ENCODE measurements around the gene ADAM10. TPM values are rescaled to one million over a fixed set of nuclear protein-coding genes. Genes with fewer than 3 reads are reported as not detected.
A peak's percentile ranks its signal among the peaks of the same experiment; 100 is the strongest.

ADAM10 gene
- total RNA-seq, 6 donors from 2014 or later = 64.5 to 139 (median 93.5) TPM

DNA sequence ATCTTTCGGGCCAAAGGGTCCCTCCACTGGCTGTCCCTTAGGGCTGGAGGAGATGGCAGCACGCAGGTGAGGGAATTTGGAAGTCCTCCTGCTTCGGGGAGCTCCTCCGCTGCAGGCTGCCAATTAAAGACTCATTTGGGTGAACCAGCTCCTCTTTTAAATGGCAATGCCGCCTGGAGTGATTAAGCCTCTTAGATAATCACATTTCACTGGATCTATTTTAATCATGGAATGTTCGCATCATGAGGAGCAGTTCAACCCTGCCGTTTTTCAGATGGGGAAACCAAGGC, 199.8 kb downstream of the ADAM10 start:
- ATAC-seq (ENCODE audit: low FRiP score in 2 of 2) = no peak
- H3K27me3 ChIP-seq = no peaks in the 10 kb centered on the region
- H3K9me3 ChIP-seq = no peaks in the 10 kb centered on the region
- TF ChIP-seq, protein P1, sequence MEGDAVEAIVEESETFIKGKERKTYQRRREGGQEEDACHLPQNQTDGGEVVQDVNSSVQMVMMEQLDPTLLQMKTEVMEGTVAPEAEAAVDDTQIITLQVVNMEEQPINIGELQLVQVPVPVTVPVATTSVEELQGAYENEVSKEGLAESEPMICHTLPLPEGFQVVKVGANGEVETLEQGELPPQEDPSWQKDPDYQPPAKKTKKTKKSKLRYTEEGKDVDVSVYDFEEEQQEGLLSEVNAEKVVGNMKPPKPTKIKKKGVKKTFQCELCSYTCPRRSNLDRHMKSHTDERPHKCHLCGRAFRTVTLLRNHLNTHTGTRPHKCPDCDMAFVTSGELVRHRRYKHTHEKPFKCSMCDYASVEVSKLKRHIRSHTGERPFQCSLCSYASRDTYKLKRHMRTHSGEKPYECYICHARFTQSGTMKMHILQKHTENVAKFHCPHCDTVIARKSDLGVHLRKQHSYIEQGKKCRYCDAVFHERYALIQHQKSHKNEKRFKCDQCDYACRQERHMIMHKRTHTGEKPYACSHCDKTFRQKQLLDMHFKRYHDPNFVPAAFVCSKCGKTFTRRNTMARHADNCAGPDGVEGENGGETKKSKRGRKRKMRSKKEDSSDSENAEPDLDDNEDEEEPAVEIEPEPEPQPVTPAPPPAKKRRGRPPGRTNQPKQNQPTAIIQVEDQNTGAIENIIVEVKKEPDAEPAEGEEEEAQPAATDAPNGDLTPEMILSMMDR (IDR thresholded peaks at IDR 0.05) = no peak
- no peak for TF ChIP-seq POLR2AphosphoS5 (IDR thresholded peaks at IDR 0.05)
- no peak for TF ChIP-seq EP300 (IDR thresholded peaks at IDR 0.05)
- TF ChIP-seq POLR2A (IDR thresholded peaks at IDR 0.05) = no peak
- H3K4me3 ChIP-seq = no peak overlapping the region
- no peak overlapping the region for H3K27ac ChIP-seq
- peaks cover 5 to 17% (median 9%) of the 10 kb centered on the region in 4 donors for H3K4me1 ChIP-seq
- H3K36me3 ChIP-seq = no peaks in the 10 kb centered on the region
- 93% methylated on average over 3 to 7 of the region's 7 CpGs for WGBS, 2 donors
- DNase-seq = no peak

DNA sequence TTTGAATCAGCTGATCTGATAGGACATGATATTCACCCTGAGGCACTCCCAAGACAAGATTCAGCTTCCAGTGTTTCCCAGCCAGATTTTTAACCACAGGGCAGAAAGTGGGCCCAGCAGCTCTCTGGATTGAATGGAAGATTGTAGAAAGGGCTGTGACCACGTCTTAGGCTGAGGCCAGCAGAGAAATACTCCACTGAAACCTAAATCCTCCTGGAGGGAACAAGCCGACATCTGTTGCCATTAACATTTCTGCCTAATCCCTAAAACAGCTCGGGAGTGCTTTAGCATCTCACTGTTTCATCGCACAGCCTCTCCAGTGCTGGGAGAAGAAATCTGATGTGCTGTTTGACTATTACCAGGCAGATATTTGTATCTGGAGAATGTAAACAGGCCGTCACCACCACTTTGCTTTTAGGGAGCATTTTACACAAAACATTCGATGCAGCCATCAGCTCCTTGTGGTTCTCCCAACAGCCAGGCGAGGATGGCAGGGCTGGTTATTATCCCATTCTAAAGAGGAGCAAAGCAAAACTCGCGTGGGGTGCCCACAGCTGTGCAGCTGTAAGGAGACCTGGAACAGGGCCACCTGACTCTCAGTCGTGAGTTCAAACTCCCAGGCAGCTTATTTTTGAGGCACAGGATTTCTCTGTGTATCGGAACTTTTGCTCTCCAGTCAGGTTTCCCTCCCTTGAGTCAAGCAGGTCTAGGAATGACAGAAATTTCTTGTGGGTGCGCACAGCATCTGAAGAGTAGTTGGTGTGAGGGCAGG, 200.3 kb downstream of the ADAM10 start:
- H3K4me1 ChIP-seq = peaks cover 5 to 17% (median 9%) of the 10 kb centered on the region in 4 donors
- no peak overlapping the region for H3K27ac ChIP-seq
- ATAC-seq (ENCODE audit: low FRiP score in 2 of 2) (no peak), DNase-seq (no peak)
- WGBS, 2 donors = 65 to 87% methylated on average over 10 to 12 of the region's 12 CpGs
- H3K4me3 ChIP-seq = no peak overlapping the region
- TF ChIP-seq, protein P1 (IDR thresholded peaks at IDR 0.05) = no peak
- no peak for TF ChIP-seq POLR2AphosphoS5 (IDR thresholded peaks at IDR 0.05)
- no peaks in the 10 kb centered on the region for H3K36me3 ChIP-seq
- H3K9me3 ChIP-seq = no peaks in the 10 kb centered on the region
- no peaks in the 10 kb centered on the region for H3K27me3 ChIP-seq

DNA sequence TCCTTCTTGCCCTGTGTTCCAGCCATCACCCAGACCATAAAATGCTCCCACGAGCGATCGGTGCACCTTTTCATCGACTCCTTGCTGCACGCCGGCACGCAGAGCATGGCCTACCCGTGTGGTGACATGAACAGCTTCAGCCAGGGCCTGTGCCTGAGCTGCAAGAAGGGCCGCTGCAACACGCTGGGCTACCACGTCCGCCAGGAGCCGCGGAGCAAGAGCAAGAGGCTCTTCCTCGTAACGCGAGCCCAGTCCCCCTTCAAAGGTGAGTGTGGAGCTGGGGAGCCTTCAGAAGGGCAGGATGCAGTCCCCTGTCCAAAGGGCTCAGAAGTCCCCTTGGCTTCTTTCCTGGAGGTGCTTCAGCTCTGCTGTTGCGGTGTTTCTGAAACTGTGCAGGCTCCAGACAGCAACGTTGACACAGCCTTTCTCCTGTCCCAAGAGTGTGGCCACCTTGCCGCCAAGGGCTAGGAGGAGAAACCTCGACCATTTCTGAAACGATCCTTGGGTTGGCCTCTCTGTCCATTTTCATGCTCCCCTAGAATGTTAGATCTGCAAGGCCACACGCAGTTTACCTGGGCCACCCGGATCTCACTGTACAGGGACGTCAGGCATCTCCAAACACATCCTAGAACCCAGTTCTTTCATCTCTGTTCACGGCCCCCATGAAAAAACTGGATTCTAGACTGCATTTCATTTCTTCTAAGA, 201.0 kb downstream of the ADAM10 start:
- Histone ChIP-seq H3K9me3 (no peaks in the 10 kb centered on the region), H3K36me3 (no peaks in the 10 kb centered on the region), H3K27ac (no peak overlapping the region), H3K27me3 (no peaks in the 10 kb centered on the region), H3K4me1 (peaks cover 5 to 17% (median 9%) of the 10 kb centered on the region in 4 donors), H3K4me3 (no peak overlapping the region)
- 90 to 91% methylated on average over 16 to 26 of the region's 26 CpGs for WGBS, 2 donors
- DNase-seq = peak in 1 of 2 donors; percentile 74
- TF ChIP-seq, protein P1 (IDR thresholded peaks at IDR 0.05) = no peak
- TF ChIP-seq POLR2AphosphoS5 (IDR thresholded peaks at IDR 0.05) = no peak
- no peak for TF ChIP-seq EP300 (IDR thresholded peaks at IDR 0.05)
- no peak for TF ChIP-seq POLR2A (IDR thresholded peaks at IDR 0.05)
- no peak for ATAC-seq (ENCODE audit: low FRiP score in 2 of 2)

DNA sequence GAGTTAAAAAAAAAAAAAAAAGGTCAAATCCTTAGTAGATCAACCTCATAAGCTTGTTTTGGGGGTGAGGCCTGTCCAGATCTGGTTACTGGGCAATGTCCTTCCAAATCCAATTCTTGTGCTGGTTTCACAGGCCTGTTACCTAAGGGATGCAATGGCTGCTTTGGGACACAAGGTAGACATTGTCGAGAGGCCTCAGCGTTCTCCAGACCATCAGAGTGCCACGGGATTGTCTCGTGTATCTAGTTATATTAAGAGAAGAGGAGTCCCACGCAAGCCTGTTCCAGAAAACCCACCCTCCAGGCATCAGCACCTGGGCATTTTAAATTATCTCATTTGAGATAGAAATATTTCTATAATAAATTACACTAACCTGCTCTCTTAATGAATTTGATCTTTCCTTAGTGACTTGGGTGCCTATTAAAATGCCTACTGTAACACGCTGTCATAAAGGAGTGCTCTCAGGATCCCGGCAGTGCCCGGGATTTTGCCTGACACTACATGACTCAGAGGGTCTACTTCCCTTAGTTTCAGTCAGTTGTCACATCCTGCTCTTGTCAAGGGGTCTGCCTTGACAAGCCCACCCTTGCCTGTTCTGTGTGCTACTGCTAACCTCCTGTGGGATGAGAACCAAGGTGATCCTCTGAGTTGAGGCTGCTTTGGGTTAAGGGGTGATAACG, 201.7 kb downstream of the ADAM10 start:
- H3K36me3 ChIP-seq = no peaks in the 10 kb centered on the region
- ATAC-seq (ENCODE audit: low FRiP score in 2 of 2) (no peak), DNase-seq (no peak)
- no peaks in the 10 kb centered on the region for H3K9me3 ChIP-seq
- 94 to 95% methylated on average over 9 of the region's 9 CpGs for WGBS, 2 donors
- H3K27me3 ChIP-seq = no peaks in the 10 kb centered on the region
- no peak overlapping the region for H3K27ac ChIP-seq
- H3K4me3 ChIP-seq = no peak overlapping the region
- TF ChIP-seq POLR2AphosphoS5 (IDR thresholded peaks at IDR 0.05) = no peak
- TF ChIP-seq, protein P1 (IDR thresholded peaks at IDR 0.05) = no peak
- no peak for TF ChIP-seq EP300 (IDR thresholded peaks at IDR 0.05)
- no peak for TF ChIP-seq POLR2A (IDR thresholded peaks at IDR 0.05)
- peaks cover 5 to 17% (median 9%) of the 10 kb centered on the region in 4 donors for H3K4me1 ChIP-seq
